ENCODE results near the gene AMDHD2. TPM values are rescaled to one million over a fixed set of nuclear protein-coding genes. Genes with fewer than 3 reads are reported as not detected.

AMDHD2 gene, protein sequence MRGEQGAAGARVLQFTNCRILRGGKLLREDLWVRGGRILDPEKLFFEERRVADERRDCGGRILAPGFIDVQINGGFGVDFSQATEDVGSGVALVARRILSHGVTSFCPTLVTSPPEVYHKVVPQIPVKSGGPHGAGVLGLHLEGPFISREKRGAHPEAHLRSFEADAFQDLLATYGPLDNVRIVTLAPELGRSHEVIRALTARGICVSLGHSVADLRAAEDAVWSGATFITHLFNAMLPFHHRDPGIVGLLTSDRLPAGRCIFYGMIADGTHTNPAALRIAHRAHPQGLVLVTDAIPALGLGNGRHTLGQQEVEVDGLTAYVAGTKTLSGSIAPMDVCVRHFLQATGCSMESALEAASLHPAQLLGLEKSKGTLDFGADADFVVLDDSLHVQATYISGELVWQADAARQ
- total RNA-seq (2021; fragmentation: NEBNext Ultra II Directional; extraction: Animal tissue kit (Norgen Biotek cat#: 25700)) (43.0 and 45.0 TPM in 2 replicates), polyA plus RNA-seq (2011; rRNA removed) (54.6 and 77.1 TPM in 2 replicates), polyA minus RNA-seq (2011; rRNA and poly(A)+ RNA removed) (15.9 and 28.8 TPM in 2 replicates)
- 63.4 TPM for polyA plus RNA-seq (2011; cell fraction: cytosol; rRNA removed)
- 345 TPM for polyA plus RNA-seq (2011; cell fraction: nucleus; rRNA removed)
- 36.6 to 63.3 TPM (median 57.3 TPM) in 4 replicates for polyA plus RNA-seq (2012, experiment 1 of 2)
- 26.8 TPM for polyA plus RNA-seq (2012, experiment 2 of 2)
- 19.9 TPM for polyA plus RNA-seq (2013, experiment 1 of 2)
- polyA plus RNA-seq (2013, experiment 2 of 2), result 18.3 TPM
- polyA minus RNA-seq (2011; cell fraction: cytosol; rRNA and poly(A)+ RNA removed), result 36.0 TPM
- 89.1 TPM for polyA minus RNA-seq (2011; cell fraction: nucleus; rRNA and poly(A)+ RNA removed)
- long read RNA-seq, experiment 1, partial matches to known transcripts, result 3 of 8 reads
- long read RNA-seq, experiment 1, other reads (novel, unspliced or antisense), result 4 of 8 reads
- long read RNA-seq, experiment 2, partial matches to known transcripts, result 1 of 5 reads
- long read RNA-seq, experiment 2, other reads (novel, unspliced or antisense), result 3 of 5 reads

DNA sequence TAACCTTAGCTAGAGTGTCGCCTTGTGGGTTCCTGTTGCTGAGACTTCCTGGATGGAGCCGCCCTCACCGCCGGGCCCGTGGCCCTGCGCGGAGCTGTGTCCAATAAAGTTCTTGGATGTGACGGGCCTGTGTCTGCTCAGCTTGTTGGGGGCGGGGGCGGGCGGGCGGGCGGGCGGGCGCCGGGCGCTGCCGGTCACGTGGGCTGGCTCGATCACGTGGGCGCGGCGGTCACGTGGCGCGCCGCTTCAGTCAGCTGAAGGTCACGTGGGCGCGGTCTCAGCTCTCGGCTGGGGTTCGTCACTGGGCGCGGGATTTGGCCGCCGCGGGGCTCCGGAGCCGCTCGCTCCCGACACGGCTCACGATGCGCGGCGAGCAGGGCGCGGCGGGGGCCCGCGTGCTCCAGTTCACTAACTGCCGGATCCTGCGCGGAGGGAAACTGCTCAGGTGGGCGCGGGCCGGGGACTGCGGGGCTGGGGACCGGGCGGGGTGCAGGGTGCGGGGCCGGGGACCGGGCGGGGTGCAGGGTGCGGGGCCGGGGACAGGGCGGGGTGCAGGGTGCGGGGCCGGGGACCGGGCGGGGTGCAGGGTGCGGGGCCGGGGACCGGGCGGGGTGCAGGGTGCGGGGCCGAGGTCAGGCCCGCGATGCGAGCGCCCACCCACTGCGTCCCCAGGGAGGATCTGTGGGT, at the start of gene AMDHD2:
Gene AMDHD2 (plus strand): TSS at position 275 of the 687 bp plus-strand sequence. CDS start 88 bp downstream, at position 363.
- H2BK20ac ChIP-seq (ENCODE audit: low read length), result no peak within 1 kb of the TSS
- peak within 1 kb of the TSS; percentile 90 for H3K4me2 ChIP-seq (ENCODE audit: insufficient read depth in 1 of 2, low read depth in 2 of 2, low read length in 2 of 2)
- H3K36me3 ChIP-seq (ENCODE audit: control insufficient read depth in 2 of 4, insufficient read depth in 4 of 4, low read length in 3 of 4), result peaks cover 2 to 15% (median 5%) of the 10 kb centered on the region in 4 experiments; a peak in 5 of 8 replicates
- no peaks in the 10 kb centered on the region for H3K9me3 ChIP-seq (ENCODE audit: insufficient read depth in 2 of 2, low read depth in 1 of 2, low read length in 1 of 2)
- H2BK12ac ChIP-seq (ENCODE audit: low read depth, low read length), result no peak within 1 kb of the TSS
- H2BK15ac ChIP-seq (ENCODE audit: low read length), result no peak within 1 kb of the TSS
- peak within 1 kb of the TSS; percentile 45 to 87 (median 80) for H3K4me3 ChIP-seq (ENCODE audit: extremely low read depth in 1 of 4, insufficient read depth in 2 of 4, low read depth in 3 of 4, low read length in 4 of 4)
- no peak within 1 kb of the TSS for H2AK5ac ChIP-seq (ENCODE audit: low read depth, low read length)
- DNase-seq (ENCODE audit: low read depth in 1 of 2, low spot score in 2 of 2), result peak in 1 of 2 experiments; percentile 92
- H3K18ac ChIP-seq (ENCODE audit: extremely low read depth, low read length), result no peak within 1 kb of the TSS; the same call in 1 of the 2 replicates
- no peak within 1 kb of the TSS for H2BK5ac ChIP-seq (ENCODE audit: low read depth, low read length)
- H4K5ac ChIP-seq (ENCODE audit: insufficient read length, low read depth, low read length), result no peak within 1 kb of the TSS
- no peaks in the 10 kb centered on the region for H3K27me3 ChIP-seq (replicated peaks in 1 of 4; ENCODE audit: control insufficient read depth in 3 of 4, extremely low read depth in 1 of 4, insufficient read depth in 3 of 4, low read length in 3 of 4)
- H4K8ac ChIP-seq (ENCODE audit: extremely low read depth, insufficient read depth, low read length), result peak within 1 kb of the TSS; percentile 98
- no peak within 1 kb of the TSS for H2AFZ ChIP-seq (ENCODE audit: low read length)
- H3K23ac ChIP-seq (ENCODE audit: insufficient read length), result no peak within 1 kb of the TSS
- peak within 1 kb of the TSS; percentile 76 to 92 (median 82) for H3K9ac ChIP-seq (replicated peaks in 1 of 4; ENCODE audit: extremely low read depth in 1 of 4, low read depth in 3 of 4, low read length in 3 of 4)
- H3K79me2 ChIP-seq (ENCODE audit: control insufficient read depth in 1 of 2, insufficient read depth in 2 of 2, low read length in 2 of 2), result peaks cover 18 to 48% of the 10 kb centered on the region in 2 experiments
- peaks cover 26% of the 10 kb centered on the region for H3K79me1 ChIP-seq (ENCODE audit: low read depth, low read length)
- no peak within 1 kb of the TSS for H2BK120ac ChIP-seq (replicated peaks; ENCODE audit: low read depth, low read length)
- POLR2A ChIA-PET (ENCODE audit: partially characterized antibody), result interaction anchor here (0.6 to 7.6 kb wide), 18 partner anchors 9 to 295 kb away, joined by 3 to 108 read pairs (median 4); partner anchors contain the start of genes CEMP1, ECI1, NTN3 and PDPK1
- peaks cover 24 to 32% of the 10 kb centered on the region in 2 experiments for H4K20me1 ChIP-seq (replicated peaks in 1 of 2; ENCODE audit: control insufficient read depth in 1 of 2, insufficient read depth in 2 of 2, low read length in 2 of 2)
- CTCF ChIA-PET (ENCODE audit: partially characterized antibody), result interaction anchor here (0.7 to 1.2 kb wide), 5 partner anchors 8 to 24 kb away, joined by 3 to 5 read pairs (median 3); partner anchors contain the start of gene CEMP1
- WGBS, 2 experiments (ENCODE audit: extremely low coverage in 1 of 2, insufficient coverage in 1 of 2, insufficient read length in 1 of 2, insufficient replicate concordance in 2 of 2, low coverage in 1 of 2, low lambda C conversion rate in 2 of 2, missing lambda C conversion rate in 1 of 2), result 9% methylated on average over 22 of the region's 83 CpGs; no CpG with 5 or more reads in 1 of the 2 experiments
- H3K4me1 ChIP-seq (replicated peaks in 1 of 4; ENCODE audit: control insufficient read depth in 3 of 4, insufficient read depth in 4 of 4, low read length in 3 of 4), result peaks cover 0 to 16% (median 2%) of the 10 kb centered on the region in 4 experiments; a peak in 5 of 7 replicates
- H3K4ac ChIP-seq (replicated peaks; ENCODE audit: insufficient read length, low read depth, low read length), result no peak within 1 kb of the TSS
- H3K14ac ChIP-seq (ENCODE audit: insufficient read length), result no peak within 1 kb of the TSS
- H4K91ac ChIP-seq (replicated peaks; ENCODE audit: insufficient read length, low read length), result no peak within 1 kb of the TSS
- no peak for FAIRE-seq
- no peak within 1 kb of the TSS for H3K56ac ChIP-seq (replicated peaks; ENCODE audit: insufficient read length, low read depth, low read length)
- no peak within 1 kb of the TSS for H3K27ac ChIP-seq (ENCODE audit: low read depth, low read length)
- peaks cover 5% of the 10 kb centered on the region; the same call in 1 of the 2 replicates for H3K23me2 ChIP-seq (ENCODE audit: low read depth, low read length)
- TF ChIP-seq PHF8 (conservative IDR thresholded peaks at IDR 0.05; ENCODE audit: low read depth, low read length), result peak; percentile 67
- TF ChIP-seq BACH1 (IDR thresholded peaks at IDR 0.05; ENCODE audit: low read length), result no peak
- no peak for TF ChIP-seq GTF2F1 (IDR thresholded peaks at IDR 0.05; ENCODE audit: borderline replicate concordance, low read depth, low read length)
- TF ChIP-seq SIN3A (conservative IDR thresholded peaks at IDR 0.05 in 1 of 2, IDR thresholded peaks at IDR 0.05 in 1 of 2; ENCODE audit: low read depth in 1 of 2, low read length in 2 of 2), result peak; percentile 96 to 97
- no peak for TF ChIP-seq POU5F1 (IDR thresholded peaks at IDR 0.05; ENCODE audit: low read depth, low read length)
- peak; percentile 95 for TF ChIP-seq POLR2AphosphoS5 (IDR thresholded peaks at IDR 0.05; ENCODE audit: low read depth, low read length)
- peak; percentile 33 for TF ChIP-seq KDM4A (IDR thresholded peaks at IDR 0.05; ENCODE audit: low read depth, low read length, severe bottlenecking)

All from H1 (cell line).